KBM-7 (cell line): ENCODE measurements around the gene SMURF2.
A peak's percentile ranks its signal among the peaks of the same experiment; 100 is the strongest.

ENCODE experiments used
- DNase-seq: peaks from one replicate; pipeline ENCODE4 v3.0.0-alpha.2; 2015
- in situ Hi-C: fragments of 300-500 bp; cut with MboI; formaldehyde crosslinking; loops from 2 replicates; pipeline ENCODE4 v1.14.3; 2020; ENCODE audit warnings: low sequenced_read_pairs, low pct_unique_long_range_greater_than_20kb, mixed read lengths

Gene SMURF2

GRCh38 chr17:64661976-64662773 lies at the start of gene SMURF2:
SMURF2 (minus strand) TSS chr17:64662307; CDS start chr17:64661880, 427 bp downstream.
- peak; percentile 65 for DNase-seq
- in situ Hi-C loops, result no loop called here

- no peak for DNase-seq
- in situ Hi-C loops, result no loop called here
These were observed 47.4 kb upstream of the SMURF2 start for GRCh38 chr17:64709481-64709880.

GRCh38 chr17:64707050-64707591 lies 45.0 kb upstream of the SMURF2 start:
- in situ Hi-C loops, result no loop called here
- DNase-seq, result peak; percentile 79

GRCh38 chr17:64706224-64707049 lies 44.3 kb upstream of the SMURF2 start:
- DNase-seq, result peak; percentile 28
- in situ Hi-C loops, result no loop called here

- DNase-seq, result no peak
- in situ Hi-C loops, result no loop called here
These were observed 40.7 kb upstream of the SMURF2 start for GRCh38 chr17:64702815-64703214.

GRCh38 chr17:64698725-64699124 lies 36.6 kb upstream of the SMURF2 start:
- in situ Hi-C loops, result no loop called here
- no peak for DNase-seq

- in situ Hi-C loops, result no loop called here
- no peak for DNase-seq
These were observed 32.1 kb upstream of the SMURF2 start for GRCh38 chr17:64694207-64694606.

GRCh38 chr17:64692187-64692586 lies 30.1 kb upstream of the SMURF2 start:
- DNase-seq, result no peak
- in situ Hi-C loops, result no loop called here

GRCh38 chr17:64689106-64689505 lies 27.0 kb upstream of the SMURF2 start:
- in situ Hi-C loops, result no loop called here
- DNase-seq, result no peak

GRCh38 chr17:64688481-64688880 lies 26.4 kb upstream of the SMURF2 start:
- no peak for DNase-seq
- in situ Hi-C loops, result no loop called here

GRCh38 chr17:64687961-64688360 lies 25.9 kb upstream of the SMURF2 start:
- no peak for DNase-seq
- in situ Hi-C loops, result no loop called here

GRCh38 chr17:64687376-64687775 lies 25.3 kb upstream of the SMURF2 start:
- in situ Hi-C loops, result no loop called here
- DNase-seq, result no peak

- in situ Hi-C loops, result no loop called here
- no peak for DNase-seq
These were observed 24.6 kb upstream of the SMURF2 start for GRCh38 chr17:64686705-64687104.

GRCh38 chr17:64685705-64686104 lies 23.6 kb upstream of the SMURF2 start:
- DNase-seq, result no peak
- in situ Hi-C loops, result no loop called here

- in situ Hi-C loops, result no loop called here
These were observed 21.7 kb upstream of the SMURF2 start for GRCh38 chr17:64683796-64684195.

GRCh38 chr17:64682261-64683181 lies 20.4 kb upstream of the SMURF2 start:
- DNase-seq, result no peak
- in situ Hi-C loops, result no loop called here

More at GRCh38 chr17:64683796-64684195, 21.7 kb upstream of the SMURF2 start:
- DNase-seq, result no peak

- in situ Hi-C loops, result no loop called here
These were observed 17.7 kb upstream of the SMURF2 start for GRCh38 chr17:64679710-64680216.

GRCh38 chr17:64676763-64677162 lies 14.7 kb upstream of the SMURF2 start:
- in situ Hi-C loops, result no loop called here
- DNase-seq, result no peak

More at GRCh38 chr17:64679710-64680216, 17.7 kb upstream of the SMURF2 start:
- DNase-seq, result no peak
